ENCODE measurements around the gene IVD. TPM values are rescaled to one million over a fixed set of nuclear protein-coding genes. Genes with fewer than 3 reads are reported as not detected.

Gene IVD
- total RNA-seq, 1 donor from 2014 or later: 18.0 TPM

GRCh38 chr15:40437752-40438687, 32.4 kb downstream of the IVD start:
- Mint-ChIP-seq H3K27ac (no peak overlapping the region), H3K9me3 (no peaks in the 10 kb centered on the region), H3K36me3 (no peaks in the 10 kb centered on the region), H3K4me3 (peak overlapping the region; percentile 62), H3K4me1 (peaks cover 42% of the 10 kb centered on the region), H3K27me3 (ENCODE audit: insufficient read depth, low read depth) (peaks cover 69% of the 10 kb centered on the region)
- H3K27me3 ChIP-seq: peaks cover 69% of the 10 kb centered on the region
- no peak overlapping the region for H2AFZ ChIP-seq (replicated peaks)
- H4K20me1 ChIP-seq (ENCODE audit: low read depth): peaks cover 14% of the 10 kb centered on the region
- no peaks in the 10 kb centered on the region for H3K36me3 ChIP-seq
- H3K4me2 ChIP-seq: peak overlapping the region; percentile 93
- TF ChIP-seq EZH2phosphoT487 (IDR thresholded peaks at IDR 0.05) (no peak), CTCF (IDR thresholded peaks at IDR 0.05) (no peak), EZH2 (IDR thresholded peaks at IDR 0.05) (no peak)
- peaks cover 30% of the 10 kb centered on the region for H3F3A ChIP-seq (ENCODE audit: low read depth)
- no peak overlapping the region for H3K27ac ChIP-seq
- peaks cover 18% of the 10 kb centered on the region for H3K79me2 ChIP-seq (ENCODE audit: low read depth)
- H3K9me3 ChIP-seq (ENCODE audit: low read depth): no peaks in the 10 kb centered on the region
- H3K4me3 ChIP-seq: peak overlapping the region; percentile 64
- peaks cover 42% of the 10 kb centered on the region for H3K4me1 ChIP-seq
- no peak overlapping the region for H3K9ac ChIP-seq
- no peak for DNase-seq (ENCODE audit: low spot score)

- no peak for DNase-seq (ENCODE audit: low spot score)
- TF ChIP-seq EZH2 (IDR thresholded peaks at IDR 0.05): no peak
- peaks cover 21% of the 10 kb centered on the region for H4K20me1 ChIP-seq (ENCODE audit: low read depth)
- H3K36me3 ChIP-seq: no peaks in the 10 kb centered on the region
- Mint-ChIP-seq H3K4me3 (peak overlapping the region; percentile 62), H3K27ac (no peak overlapping the region), H3K36me3 (no peaks in the 10 kb centered on the region), H3K4me1 (peaks cover 47% of the 10 kb centered on the region), H3K9me3 (no peaks in the 10 kb centered on the region), H3K27me3 (ENCODE audit: insufficient read depth, low read depth) (peaks cover 66% of the 10 kb centered on the region)
- H3K27me3 ChIP-seq: peaks cover 62% of the 10 kb centered on the region
- no peak overlapping the region for H3K4me3 ChIP-seq
- H3K4me2 ChIP-seq: peak overlapping the region; percentile 93
- H3K4me1 ChIP-seq: peaks cover 42% of the 10 kb centered on the region
- peaks cover 25% of the 10 kb centered on the region for H3K79me2 ChIP-seq (ENCODE audit: low read depth)
- no peak overlapping the region for H2AFZ ChIP-seq (replicated peaks)
- no peaks in the 10 kb centered on the region for H3K9me3 ChIP-seq (ENCODE audit: low read depth)
- no peak overlapping the region for H3K27ac ChIP-seq
- peaks cover 31% of the 10 kb centered on the region for H3F3A ChIP-seq (ENCODE audit: low read depth)
- H3K9ac ChIP-seq: no peak overlapping the region
These were observed 33.1 kb downstream of the IVD start for GRCh38 chr15:40438712-40439111.

DNA sequence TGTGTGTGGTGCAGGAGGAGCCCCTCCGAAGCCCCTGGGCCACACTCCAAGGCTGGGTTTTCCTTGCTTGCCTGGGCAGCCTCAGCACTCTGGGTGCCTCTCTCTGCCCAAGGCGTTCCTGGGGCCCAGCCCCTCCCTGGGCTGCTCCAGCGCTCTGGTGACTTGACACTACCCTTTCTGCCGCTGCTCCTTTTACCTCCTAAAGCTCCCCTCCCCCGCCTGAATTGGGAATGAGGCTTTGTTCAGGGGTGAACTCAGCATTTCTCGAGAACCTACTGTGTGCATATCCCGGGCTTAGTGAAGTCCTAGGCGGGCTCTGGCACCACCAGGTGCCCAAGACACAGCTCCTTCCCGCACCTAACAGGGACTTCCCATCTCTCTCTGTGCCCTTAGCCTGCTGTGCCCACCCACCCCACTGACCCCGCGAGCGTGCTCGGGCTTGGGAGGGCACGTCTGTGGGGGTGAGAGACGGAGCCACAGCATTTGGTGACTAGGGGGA, 33.9 kb downstream of the IVD start:
- Mint-ChIP-seq H3K4me3 (peak overlapping the region; percentile 88), H3K9me3 (no peaks in the 10 kb centered on the region), H3K27ac (no peak overlapping the region), H3K27me3 (ENCODE audit: insufficient read depth, low read depth) (peaks cover 61% of the 10 kb centered on the region), H3K4me1 (peaks cover 54% of the 10 kb centered on the region), H3K36me3 (no peaks in the 10 kb centered on the region)
- peak overlapping the region; percentile 30 for H2AFZ ChIP-seq (replicated peaks)
- H3K4me3 ChIP-seq: peak overlapping the region; percentile 96
- peaks cover 33% of the 10 kb centered on the region for H3K79me2 ChIP-seq (ENCODE audit: low read depth)
- H3K4me1 ChIP-seq: peaks cover 46% of the 10 kb centered on the region
- TF ChIP-seq CTCF (IDR thresholded peaks at IDR 0.05) (no peak), EZH2 (IDR thresholded peaks at IDR 0.05) (no peak), EZH2phosphoT487 (IDR thresholded peaks at IDR 0.05) (no peak)
- H3K9me3 ChIP-seq (ENCODE audit: low read depth): no peaks in the 10 kb centered on the region
- DNase-seq (ENCODE audit: low spot score): peak; percentile 77
- peaks cover 29% of the 10 kb centered on the region for H4K20me1 ChIP-seq (ENCODE audit: low read depth)
- peaks cover 31% of the 10 kb centered on the region for H3F3A ChIP-seq (ENCODE audit: low read depth)
- no peaks in the 10 kb centered on the region for H3K36me3 ChIP-seq
- H3K27me3 ChIP-seq: peaks cover 54% of the 10 kb centered on the region
- H3K4me2 ChIP-seq: peak overlapping the region; percentile 93
- no peak overlapping the region for H3K9ac ChIP-seq
- no peak overlapping the region for H3K27ac ChIP-seq
